Ureter (tissue), 1 donor: ENCODE data around the gene ACSF2. TPM values are rescaled to one million over a fixed set of nuclear protein-coding genes. Genes with fewer than 3 reads are reported as not detected.
"Not testable (repeated sequence)": the region's sequence is repeated elsewhere in the genome, so short reads cannot be mapped to it uniquely, and the experiment has no call there.

Source experiments
- DNase-seq: peaks from one replicate; pipeline ENCODE4 v3.0.0-alpha.2; 2020; ENCODE audit warnings: low spot score
- total RNA-seq: library from RNA; stranded (reverse); gene quantifications from one replicate; pipeline ENCODE4 v1.2.4, GENCODE V29; 2023
- donor health status: DM: yes; HTN: yes; CAD: no.

ACSF2 gene
- total RNA-seq, 1 donor from 2014 or later = 172 TPM

DNA sequence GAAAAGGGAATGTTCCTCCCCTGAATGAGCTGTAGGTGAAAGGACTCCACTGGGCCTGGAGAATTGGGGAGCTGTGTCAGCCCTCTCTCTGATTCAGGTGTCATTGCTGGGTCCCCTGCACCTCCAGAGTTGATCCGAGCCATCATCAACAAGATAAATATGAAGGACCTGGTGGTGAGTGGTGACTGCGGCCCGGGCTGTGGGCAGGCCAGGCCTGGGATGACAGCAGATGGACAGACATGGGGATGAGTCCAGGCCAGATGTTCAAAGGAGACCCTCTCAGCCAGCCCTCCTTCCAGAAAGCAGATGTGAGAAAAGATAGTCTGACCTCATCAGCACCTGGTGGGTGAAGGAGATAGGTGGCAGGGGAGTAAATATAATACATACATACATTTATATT is 38.1 kb downstream of the ACSF2 start:
- DNase-seq = no peak

DNA sequence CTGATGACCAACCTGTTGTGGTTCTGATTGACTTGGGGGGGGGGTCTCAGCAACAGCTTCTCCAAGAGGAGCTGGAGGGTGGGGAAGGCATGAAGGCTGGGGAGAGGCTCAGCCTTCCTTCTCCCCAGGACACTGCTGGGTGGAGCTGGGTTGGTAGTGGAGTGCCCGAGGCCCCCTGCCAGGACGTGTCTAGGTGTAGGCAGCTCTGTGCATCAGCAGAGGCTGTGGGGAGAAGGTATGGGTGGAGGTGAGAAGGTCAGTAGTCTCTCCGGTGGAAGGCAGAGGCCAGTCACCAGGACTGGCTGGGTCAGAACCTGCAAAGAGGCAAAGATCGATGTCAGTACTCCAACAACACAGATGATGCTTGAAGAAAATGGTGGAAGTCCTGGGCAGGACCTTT is 38.7 kb downstream of the ACSF2 start:
- DNase-seq = no peak

DNA sequence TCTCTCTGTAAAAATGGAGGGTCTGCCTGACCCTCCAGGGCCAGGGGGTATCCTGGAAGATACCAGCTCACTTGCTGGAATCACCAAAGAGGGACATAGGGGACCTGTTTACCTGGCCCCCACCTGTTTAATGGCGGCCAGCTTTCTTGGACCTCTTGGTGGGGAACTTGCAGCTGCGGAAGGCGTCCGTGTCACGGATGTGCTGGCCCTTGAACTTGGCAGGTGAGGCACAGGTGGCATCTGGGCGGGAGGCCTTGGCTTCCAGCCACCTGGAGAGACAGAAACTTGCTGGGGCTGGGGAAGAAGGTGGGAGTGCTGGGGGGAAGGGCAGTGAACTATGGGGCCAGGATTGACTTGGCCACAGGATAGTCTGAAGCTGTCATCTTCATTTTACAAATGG is 39.2 kb downstream of the ACSF2 start:
- no peak for DNase-seq

DNA sequence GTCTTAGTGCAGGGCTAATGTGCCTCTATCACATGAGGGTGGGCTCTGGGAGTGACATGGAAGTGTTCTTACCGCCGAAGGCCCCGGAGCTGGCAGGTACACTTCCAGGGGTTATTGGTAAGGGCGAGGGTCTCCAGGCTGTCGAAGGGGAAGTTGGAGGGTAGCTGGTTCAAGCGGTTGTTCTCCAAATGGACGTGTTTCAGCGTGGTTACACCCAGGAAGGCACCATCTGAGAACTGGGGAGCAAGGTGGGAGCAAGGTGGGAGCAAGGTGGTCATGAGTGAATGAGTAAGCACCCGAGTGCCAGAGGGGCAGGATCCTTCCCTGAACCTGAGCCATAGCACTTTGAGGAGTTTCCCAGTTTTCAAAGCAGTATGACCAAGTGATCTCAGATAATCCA is 39.6 kb downstream of the ACSF2 start:
- no peak for DNase-seq

DNA sequence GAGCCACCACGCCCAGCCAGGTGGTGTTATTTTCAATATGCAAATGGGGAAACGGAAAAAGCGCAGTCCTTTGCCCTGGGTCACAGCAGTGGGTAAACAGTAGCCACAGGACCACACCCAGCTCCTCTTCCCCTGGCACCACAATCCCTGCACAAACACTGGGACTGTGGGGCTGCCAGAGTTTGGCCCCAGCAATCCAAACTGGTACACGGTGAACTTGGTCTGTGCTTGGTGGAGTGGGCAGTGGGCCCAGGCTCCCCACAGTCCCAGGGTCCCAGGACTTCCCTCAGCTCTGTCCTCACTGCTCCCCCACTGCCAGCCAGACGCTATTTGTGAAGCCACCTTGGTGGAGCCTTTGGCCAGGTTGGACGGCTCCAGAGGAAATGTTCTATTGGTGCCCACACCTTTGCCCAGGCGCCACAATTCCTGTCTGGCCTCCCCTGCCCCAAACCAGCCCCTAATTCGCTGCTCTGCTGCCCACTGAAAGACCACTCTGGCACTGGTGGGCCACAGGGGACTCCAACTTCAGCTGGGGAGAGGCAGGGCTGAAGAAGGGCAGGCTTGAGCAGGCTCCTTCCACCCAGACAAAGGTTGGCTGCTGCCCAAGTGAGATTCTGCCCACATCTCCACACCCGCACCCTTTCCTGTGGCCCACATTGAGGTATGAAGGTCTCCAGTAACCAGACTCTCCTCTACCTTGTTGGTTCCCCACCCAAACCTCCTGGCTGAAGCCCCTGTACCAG is 40.5 kb downstream of the ACSF2 start:
- no peak for DNase-seq

DNA sequence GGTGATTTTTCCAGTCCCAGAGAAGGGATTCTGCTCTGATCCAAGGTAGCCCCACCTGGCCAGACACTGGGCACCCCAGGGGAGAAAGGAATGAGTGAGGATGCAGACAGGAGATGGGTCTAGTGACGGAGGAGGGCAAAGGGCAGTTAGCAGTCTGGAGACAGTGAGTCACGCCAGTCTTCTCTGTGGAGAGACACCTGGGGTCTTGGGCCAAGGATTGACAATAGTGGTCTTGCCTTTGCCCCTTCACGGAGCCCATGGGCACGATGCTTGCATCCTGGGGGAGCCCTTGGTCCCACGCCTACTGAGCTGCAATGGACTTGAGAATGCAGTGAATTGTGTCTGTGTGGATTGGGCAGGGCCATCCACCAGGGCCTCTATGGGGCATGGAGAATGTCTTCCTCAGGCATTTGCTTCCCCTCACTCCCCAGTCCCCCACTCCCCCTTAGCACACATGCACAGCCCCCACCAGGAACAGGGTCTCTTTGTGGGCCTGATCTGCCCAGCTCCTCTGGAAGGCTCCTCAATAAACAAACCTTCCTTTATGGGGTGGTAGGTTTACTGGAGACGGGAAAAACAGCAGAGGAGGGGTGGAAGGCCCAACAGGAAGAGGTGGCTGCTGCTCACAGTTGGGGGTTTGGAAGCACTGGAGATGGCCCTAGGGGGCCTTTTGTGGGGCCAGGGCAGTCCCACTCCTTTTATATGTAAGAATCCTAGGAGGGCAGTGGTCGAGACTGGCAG is 41.3 kb downstream of the ACSF2 start:
- no peak for DNase-seq

DNA sequence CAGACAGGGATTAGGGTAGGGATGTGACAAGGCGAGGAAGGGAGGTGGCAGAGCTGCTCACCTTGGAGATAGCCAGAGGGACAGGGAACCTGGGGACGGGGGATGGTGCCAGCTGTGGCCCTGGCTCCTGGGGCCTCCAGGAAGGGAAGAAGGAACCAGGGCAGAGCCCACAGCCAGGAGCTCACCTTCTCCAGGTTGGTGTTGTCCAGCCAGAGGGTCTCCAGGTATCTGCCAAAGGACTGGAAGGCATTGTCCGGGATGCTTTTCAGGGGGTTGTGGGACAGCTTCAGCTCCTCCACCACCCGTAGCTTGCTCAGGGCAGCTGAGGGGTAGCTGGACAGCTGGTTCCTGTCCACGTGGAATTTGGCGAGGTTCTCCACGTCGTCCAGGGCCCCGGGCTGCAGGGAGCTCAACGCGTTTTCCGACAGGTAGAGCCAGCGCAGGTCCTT is 41.9 kb downstream of the ACSF2 start:
- DNase-seq = no peak

DNA sequence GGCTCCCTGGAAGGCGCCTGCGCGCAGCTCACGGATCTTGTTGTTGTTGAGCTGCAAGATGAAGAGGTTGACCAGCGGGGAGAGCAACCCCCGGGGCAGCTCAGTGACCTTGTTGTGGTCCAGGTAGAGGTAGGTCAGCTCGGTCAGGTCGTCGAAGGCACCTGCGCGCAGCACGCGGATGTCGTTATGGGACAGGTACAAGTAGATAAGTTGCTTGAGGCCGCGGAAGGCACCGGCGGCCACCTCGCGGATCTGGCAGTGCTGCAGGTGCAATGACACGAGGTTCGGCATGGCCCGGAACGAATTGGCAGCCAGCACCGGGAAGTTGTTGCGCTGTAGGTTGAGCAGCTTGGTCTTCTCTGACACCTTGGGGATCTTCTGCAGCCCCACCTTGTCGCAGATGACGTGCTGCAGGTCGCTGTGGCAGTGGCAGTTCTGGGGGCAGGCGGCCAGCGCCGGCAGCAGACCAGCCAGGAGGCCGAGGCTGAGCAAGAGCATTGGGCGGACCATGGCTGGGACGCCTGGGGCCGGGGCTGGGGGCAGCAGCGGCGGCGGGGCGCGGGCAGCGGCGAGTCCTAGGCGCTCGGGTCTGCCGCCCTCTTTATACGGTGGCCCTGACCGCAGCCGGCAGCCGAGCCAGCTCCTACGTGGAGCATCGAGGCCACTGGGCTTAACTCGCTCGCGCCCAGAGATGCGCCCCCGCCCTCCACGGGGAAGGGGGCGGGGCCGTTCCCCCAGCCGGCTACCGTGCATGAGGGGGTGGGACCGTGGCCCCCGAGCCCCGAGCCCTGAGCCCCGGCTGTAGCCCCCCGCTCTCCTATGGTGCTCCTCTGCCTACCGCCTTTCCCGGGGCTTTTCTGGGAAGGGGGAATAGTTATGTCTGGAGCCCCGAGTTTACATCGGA is 42.5 kb downstream of the ACSF2 start, which contains the start of gene CHAD:
Gene CHAD (minus strand): TSS at position 577 of the 904 bp plus-strand sequence. CDS start 67 bp downstream, at position 510.
- no peak for DNase-seq

DNA sequence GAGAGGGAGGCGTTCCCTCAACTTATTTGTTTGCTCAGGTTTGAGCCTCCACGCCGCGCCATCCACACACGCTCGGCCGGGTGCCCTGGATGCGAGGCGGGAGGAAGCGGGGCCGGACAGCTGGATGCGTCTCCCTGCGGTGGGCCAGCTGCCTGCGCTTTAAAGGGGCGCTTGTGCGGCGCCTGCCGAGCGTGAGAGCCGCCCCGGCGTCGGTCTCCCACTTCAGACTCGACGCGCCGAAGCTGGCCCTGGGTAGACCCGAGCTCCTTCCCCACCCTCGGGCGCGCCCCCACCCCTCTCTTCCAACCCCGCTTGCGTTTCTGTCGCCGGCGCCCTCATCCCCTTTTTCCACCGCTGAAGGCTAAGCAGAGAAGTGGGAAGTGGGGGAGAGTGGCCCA is 43.2 kb downstream of the ACSF2 start:
- DNase-seq = no peak

DNA sequence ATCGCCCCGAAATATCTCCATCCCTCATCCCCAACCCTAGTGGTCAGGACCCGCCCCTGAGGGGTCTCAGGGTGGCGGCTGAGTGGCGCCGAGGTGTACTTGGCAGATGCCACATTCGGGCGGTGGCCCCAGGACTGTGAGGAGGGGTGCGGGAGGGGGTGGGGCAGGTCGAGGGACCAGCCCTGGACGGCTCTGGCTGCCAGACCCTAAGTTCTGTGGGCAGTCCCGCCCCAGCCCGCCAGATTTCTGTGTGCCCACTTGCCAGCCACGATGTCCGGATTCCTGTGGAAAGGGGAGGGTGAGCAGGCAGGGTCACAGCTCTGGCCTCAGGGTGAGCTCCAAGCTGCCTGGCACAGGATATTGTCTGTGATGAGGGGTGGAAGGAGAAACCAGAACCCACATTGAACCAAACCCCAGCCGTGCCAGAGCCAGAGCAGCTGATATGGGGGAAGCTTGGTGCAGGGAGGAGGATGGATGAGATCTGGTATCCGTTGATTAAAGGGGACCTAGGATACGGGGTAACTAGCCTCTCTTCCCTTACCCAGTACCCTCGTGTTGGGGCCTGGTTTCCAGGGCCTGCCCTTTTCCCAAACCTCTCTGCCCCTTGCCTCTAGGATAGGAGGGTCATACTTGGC is 43.8 kb downstream of the ACSF2 start:
- no peak for DNase-seq

DNA sequence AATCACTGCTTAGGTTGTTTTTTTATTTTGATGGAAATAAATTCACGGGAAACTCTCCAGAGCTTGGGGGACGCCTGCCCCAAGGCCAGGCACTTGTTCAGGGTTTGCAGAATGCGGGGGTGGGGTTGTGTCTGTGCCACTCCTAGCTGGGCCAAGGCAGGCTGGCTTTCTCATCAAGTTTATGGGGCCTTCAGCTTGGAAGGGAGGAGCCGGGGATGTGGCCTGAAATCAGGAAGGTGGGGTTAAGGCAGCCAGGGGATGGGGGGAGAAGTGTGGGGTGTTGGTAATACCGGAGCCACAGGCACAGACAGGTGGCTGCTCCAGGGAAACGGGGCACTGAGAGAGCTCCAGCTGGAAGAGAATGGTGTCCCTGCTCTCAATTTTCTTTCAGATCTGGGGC is 44.4 kb downstream of the ACSF2 start:
- DNase-seq = no peak

DNA sequence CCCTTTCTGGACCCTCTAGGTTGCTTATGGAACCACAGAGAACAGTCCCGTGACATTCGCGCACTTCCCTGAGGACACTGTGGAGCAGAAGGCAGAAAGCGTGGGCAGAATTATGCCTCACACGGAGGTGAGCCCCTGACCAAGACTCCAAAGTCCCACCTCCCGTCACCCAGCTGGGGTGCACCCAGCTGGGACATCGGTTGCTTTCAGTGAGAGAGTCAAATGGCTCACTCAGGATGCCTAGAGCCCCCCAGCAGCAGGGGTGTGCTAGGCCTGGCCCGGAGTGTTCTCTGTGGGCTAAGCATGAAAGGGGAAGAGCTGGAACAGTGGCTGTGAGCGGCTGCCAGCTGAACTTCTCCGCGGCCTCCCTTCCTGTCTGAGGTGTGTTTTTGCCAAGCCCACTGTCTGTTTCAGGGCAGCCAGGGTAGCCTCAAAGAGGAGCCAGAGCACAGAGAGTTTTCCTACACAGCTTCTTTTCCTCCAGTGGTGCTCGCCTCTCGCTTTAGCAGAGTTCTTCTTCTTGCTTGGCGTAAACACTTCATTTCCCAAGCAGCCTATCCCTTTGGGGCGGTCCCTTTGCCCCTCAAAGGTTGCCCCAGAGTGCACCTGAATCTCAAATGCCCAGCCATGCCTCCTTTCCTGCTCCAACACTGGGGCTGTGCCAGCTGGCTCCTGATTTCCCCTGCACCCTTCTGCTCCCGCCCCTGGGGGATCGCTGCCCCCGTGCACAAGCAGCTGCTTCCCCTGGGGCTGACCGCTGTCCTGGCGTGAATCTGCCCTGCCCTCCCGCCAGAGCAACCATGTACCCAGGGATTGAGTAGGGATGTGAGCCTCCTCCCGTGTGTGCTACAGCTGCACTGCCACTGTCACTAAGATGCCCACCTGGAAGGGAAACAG is 45.2 kb downstream of the ACSF2 start:
- no peak for DNase-seq

DNA sequence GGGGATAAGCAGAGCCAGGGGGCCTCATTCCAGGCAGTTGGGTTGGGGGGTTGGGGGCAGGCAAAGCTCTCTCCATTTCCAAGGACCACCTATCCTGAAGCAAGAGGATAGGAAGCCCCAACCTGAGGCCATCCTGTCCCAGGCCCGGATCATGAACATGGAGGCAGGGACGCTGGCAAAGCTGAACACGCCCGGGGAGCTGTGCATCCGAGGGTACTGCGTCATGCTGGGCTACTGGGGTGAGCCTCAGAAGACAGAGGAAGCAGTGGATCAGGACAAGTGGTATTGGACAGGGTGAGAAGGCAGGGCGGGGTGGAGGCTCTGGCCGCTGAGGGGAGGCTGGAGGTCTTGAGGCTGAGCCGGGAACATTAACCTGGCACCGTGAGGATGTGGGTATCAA is 46.3 kb downstream of the ACSF2 start:
- DNase-seq = no peak

DNA sequence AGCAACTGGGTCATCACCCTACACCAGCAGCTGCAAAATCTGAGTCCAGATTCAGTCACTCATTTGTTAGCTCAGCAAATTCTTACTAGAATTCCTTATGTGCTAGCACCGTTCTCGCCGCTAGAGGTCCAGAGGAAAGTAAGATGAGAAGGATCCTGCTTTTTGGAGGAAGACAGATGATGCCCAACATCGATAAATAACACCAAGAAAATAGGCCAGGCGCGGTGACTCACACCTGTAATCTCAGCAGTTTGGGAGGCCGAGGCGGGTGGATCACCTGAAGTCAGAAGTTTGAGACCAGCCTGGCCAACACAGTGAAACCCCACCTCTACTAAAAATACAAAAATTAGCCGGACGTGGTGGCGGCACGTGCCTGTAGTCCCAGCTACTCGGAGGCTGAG is 46.7 kb downstream of the ACSF2 start:
- DNase-seq = not testable (repeated sequence)

DNA sequence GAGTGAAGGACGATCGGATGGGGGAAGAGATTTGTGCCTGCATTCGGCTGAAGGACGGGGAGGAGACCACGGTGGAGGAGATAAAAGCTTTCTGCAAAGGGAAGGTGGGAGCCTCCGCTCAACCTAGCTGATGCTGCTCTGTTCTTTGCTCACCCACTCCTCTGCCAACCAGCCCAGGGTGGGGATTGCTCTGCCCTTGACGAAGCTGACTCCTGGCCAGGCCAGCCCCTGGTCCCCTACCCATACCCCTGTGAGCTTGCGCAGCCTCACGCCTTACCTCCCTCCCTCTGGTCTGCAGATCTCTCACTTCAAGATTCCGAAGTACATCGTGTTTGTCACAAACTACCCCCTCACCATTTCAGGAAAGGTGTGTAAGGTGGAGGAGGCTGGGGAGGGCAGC is 47.9 kb downstream of the ACSF2 start:
- no peak for DNase-seq

DNA sequence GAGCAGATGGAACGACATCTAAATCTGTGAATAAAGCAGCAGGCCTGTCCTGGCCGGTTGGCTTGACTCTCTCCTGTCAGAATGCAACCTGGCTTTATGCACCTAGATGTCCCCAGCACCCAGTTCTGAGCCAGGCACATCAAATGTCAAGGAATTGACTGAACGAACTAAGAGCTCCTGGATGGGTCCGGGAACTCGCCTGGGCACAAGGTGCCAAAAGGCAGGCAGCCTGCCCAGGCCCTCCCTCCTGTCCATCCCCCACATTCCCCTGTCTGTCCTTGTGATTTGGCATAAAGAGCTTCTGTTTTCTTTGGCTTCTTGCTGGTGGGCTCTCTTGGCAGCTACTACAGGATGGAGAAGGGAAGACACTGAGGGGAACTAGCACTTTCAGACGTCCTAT is 48.5 kb downstream of the ACSF2 start:
- DNase-seq = no peak

DNA sequence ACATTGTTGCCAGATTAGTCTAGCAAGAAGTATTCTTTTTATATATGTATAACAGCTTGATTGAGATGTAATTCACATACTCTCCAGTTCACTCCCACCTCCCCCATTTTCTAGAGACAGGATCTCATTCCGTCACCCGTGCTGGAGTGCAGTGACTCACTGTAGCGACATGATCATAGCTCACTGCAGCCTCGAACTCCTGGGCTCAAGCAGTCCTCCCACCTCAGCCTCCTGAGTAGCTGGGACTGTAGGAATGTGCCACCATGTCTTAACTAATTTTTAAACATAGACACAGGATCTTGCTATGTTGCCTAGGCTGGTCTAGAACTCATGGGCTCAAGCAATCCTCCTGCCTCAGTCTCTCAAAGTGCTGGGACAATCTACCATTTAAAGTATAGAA is 49.3 kb downstream of the ACSF2 start:
- no peak for DNase-seq

DNA sequence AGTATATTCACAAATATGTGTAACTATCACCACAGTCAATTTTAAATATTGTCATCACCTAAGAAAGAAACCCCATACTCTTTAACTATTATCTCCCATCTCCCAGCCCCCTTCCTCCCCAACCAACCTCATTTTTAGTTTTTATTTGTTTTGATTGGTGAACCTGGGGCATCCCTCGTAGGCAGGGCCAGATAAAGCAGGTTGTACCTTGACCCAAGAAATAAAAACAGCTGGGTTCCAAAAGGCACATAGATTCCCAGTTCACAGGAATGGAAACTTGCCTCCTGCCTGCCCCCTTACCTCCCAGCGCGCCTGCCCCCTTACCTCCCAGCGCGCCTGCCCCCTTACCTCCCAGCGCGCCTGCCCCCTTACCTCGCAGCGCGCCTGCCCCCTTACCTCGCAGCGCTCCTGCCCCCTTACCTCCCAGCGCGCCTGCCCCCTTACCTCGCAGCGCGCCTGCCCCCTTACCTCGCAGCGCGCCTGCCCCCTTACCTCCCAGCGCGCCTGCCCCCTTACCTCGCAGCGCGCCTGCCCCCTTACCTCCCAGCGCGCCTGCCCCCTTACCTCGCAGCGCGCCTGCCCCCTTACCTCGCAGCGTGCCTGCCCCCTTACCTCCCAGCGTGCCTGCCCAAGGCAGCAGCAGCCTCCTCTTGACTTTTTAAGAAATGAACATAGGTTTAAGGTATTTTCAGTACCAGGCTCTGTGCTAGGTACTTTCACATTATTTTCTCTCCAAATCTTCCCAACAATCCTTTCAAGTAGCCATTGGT is 49.9 kb downstream of the ACSF2 start:
- not testable (repeated sequence) for DNase-seq

DNA sequence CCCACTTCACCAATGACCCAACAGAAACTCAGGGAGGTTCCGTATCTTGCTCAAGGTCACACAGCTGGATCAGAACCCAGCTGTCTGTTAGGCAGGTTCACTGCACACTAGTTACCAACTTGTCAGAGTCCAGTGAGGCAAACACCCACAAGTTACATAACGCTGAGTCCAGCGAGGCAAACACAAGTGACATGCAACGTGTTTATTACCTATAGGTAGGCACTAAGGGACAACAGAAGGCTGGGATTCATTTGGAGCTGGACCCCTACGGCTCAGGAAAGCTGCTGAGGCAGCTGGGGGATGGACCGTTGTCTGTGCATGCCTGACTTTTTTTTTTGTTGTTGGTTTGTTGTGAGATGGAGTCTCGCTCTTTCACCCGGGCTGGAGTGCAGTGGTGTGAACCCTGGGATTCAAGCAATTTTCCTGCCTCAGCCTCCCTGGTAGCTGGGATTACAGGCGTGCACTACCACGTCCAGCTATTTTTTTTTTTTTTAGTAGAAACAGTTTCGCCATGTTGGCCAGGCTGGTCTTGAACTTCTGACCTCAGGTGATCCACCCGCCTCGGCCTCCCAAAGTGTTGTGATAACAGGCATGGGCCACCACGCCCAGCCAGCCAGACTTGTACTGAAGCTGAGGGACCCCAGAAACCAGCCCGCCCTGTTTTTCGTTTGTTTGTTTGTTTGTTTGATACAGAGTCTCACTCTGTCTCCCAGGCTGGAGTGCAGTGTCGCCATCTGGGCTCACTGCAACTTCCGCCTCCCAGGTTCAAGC is 50.7 kb downstream of the ACSF2 start:
- no peak for DNase-seq
